ENCODE measurements around the gene BCL2. TPM values are rescaled to one million over a fixed set of nuclear protein-coding genes. Genes with fewer than 3 reads are reported as not detected.

BCL2 gene
- total RNA-seq, 1 experiment from 2014 or later = 1.5 TPM

- ATAC-seq = no peak
- Histone ChIP-seq H4K20me1 (ENCODE audit: low read length) (no peaks in the 10 kb centered on the region), H3K79me2 (ENCODE audit: low read length) (no peaks in the 10 kb centered on the region), H3K4me1 (ENCODE audit: insufficient read depth, low read length) (no peaks in the 10 kb centered on the region), H3K27ac (ENCODE audit: low read length) (no peak overlapping the region), H3K36me3 (ENCODE audit: low read depth, low read length) (no peaks in the 10 kb centered on the region), H3K4me2 (ENCODE audit: low read length) (no peak overlapping the region), H3F3A (ENCODE audit: low read length, unreplicated experiment) (no peaks in the 10 kb centered on the region), H3K9me2 (replicated peaks; ENCODE audit: low read length) (no peaks in the 10 kb centered on the region), H3K9me3 (ENCODE audit: low read length) (no peaks in the 10 kb centered on the region), H3K4me3 (ENCODE audit: low read length) (no peak overlapping the region), H3K9ac (ENCODE audit: low read length) (no peak overlapping the region), H2AFZ (ENCODE audit: low read length) (no peak overlapping the region), H3K27me3 (ENCODE audit: low read length) (peaks cover 12% of the 10 kb centered on the region; the same call in 1 of the 2 replicates)
- ChIA-PET CTCF (interaction anchor here (0.5 kb wide), 1 partner anchor 157 kb away, joined by 3 read pairs; no protein-coding TSS in a partner anchor), POLR2A (ENCODE audit: unreplicated experiment) (no interaction called here)
- no peak for DNase-seq
- no TSS peak for BruUV-seq (replicated peaks)
- intact Hi-C loops (cut with micrococcal nuclease) = no loop called here
- TF ChIP-seq EZH2phosphoT487 (IDR thresholded peaks at IDR 0.05; ENCODE audit: borderline replicate concordance, low read length) (no peak), CTCF (conservative IDR thresholded peaks at IDR 0.05; ENCODE audit: low read depth, low read length) (no peak), EZH2 (IDR thresholded peaks at IDR 0.05; ENCODE audit: low read length, unreplicated experiment) (no peak)
Measured at GRCh38 chr18:63290821-63291200, 28.8 kb downstream of the BCL2 start.

- no peak overlapping the region for H3K27ac ChIP-seq (ENCODE audit: low read length)
- no peaks in the 10 kb centered on the region for H3K36me3 ChIP-seq (ENCODE audit: low read depth, low read length)
- no peaks in the 10 kb centered on the region for H3K9me3 ChIP-seq (ENCODE audit: low read length)
- intact Hi-C loops (cut with micrococcal nuclease) = no loop called here
- no peaks in the 10 kb centered on the region for H3K4me1 ChIP-seq (ENCODE audit: insufficient read depth, low read length)
- H3K79me2 ChIP-seq (ENCODE audit: low read length) = no peaks in the 10 kb centered on the region
- ChIA-PET POLR2A (ENCODE audit: unreplicated experiment) (no interaction called here), CTCF (interaction anchor here (0.5 kb wide), 1 partner anchor 156 kb away, joined by 3 read pairs; no protein-coding TSS in a partner anchor)
- no peak overlapping the region for H3K9ac ChIP-seq (ENCODE audit: low read length)
- no TSS peak for BruUV-seq (replicated peaks)
- H3K4me3 ChIP-seq (ENCODE audit: low read length) = no peak overlapping the region
- no peaks in the 10 kb centered on the region for H3K9me2 ChIP-seq (replicated peaks; ENCODE audit: low read length)
- DNase-seq (no peak), ATAC-seq (no peak)
- TF ChIP-seq EZH2 (IDR thresholded peaks at IDR 0.05; ENCODE audit: low read length, unreplicated experiment) (no peak), EZH2phosphoT487 (IDR thresholded peaks at IDR 0.05; ENCODE audit: borderline replicate concordance, low read length) (no peak), CTCF (conservative IDR thresholded peaks at IDR 0.05; ENCODE audit: low read depth, low read length) (no peak)
- no peak overlapping the region for H3K4me2 ChIP-seq (ENCODE audit: low read length)
- no peak overlapping the region for H2AFZ ChIP-seq (ENCODE audit: low read length)
- no peaks in the 10 kb centered on the region for H3F3A ChIP-seq (ENCODE audit: low read length, unreplicated experiment)
- H3K27me3 ChIP-seq (ENCODE audit: low read length) = peaks cover 12% of the 10 kb centered on the region; the same call in 1 of the 2 replicates
- no peaks in the 10 kb centered on the region for H4K20me1 ChIP-seq (ENCODE audit: low read length)
Measured at GRCh38 chr18:63290166-63290820, 29.3 kb downstream of the BCL2 start.

GRCh38 chr18:63288311-63288710, 31.3 kb downstream of the BCL2 start:
- H3K79me2 ChIP-seq (ENCODE audit: low read length) = no peaks in the 10 kb centered on the region
- intact Hi-C loops (cut with micrococcal nuclease) = no loop called here
- H3K4me2 ChIP-seq (ENCODE audit: low read length) = no peak overlapping the region
- TF ChIP-seq EZH2 (IDR thresholded peaks at IDR 0.05; ENCODE audit: low read length, unreplicated experiment) (no peak), EZH2phosphoT487 (IDR thresholded peaks at IDR 0.05; ENCODE audit: borderline replicate concordance, low read length) (no peak), CTCF (conservative IDR thresholded peaks at IDR 0.05; ENCODE audit: low read depth, low read length) (no peak)
- H3K9ac ChIP-seq (ENCODE audit: low read length) = no peak overlapping the region
- BruUV-seq (replicated peaks) = no TSS peak
- no peaks in the 10 kb centered on the region for H3K4me1 ChIP-seq (ENCODE audit: insufficient read depth, low read length)
- no peak for ATAC-seq
- H3K9me3 ChIP-seq (ENCODE audit: low read length) = no peaks in the 10 kb centered on the region
- CTCF ChIA-PET = no interaction called here
- H3K27ac ChIP-seq (ENCODE audit: low read length) = no peak overlapping the region
- H3F3A ChIP-seq (ENCODE audit: low read length, unreplicated experiment) = no peaks in the 10 kb centered on the region
- H4K20me1 ChIP-seq (ENCODE audit: low read length) = no peaks in the 10 kb centered on the region
- H3K27me3 ChIP-seq (ENCODE audit: low read length) = peaks cover 23% of the 10 kb centered on the region; the same call in 1 of the 2 replicates
- POLR2A ChIA-PET (ENCODE audit: unreplicated experiment) = no interaction called here
- no peak overlapping the region for H2AFZ ChIP-seq (ENCODE audit: low read length)
- H3K9me2 ChIP-seq (replicated peaks; ENCODE audit: low read length) = no peaks in the 10 kb centered on the region
- no peak overlapping the region for H3K4me3 ChIP-seq (ENCODE audit: low read length)
- DNase-seq = no peak
- no peaks in the 10 kb centered on the region for H3K36me3 ChIP-seq (ENCODE audit: low read depth, low read length)
